Stimulated activated CD4-positive, alpha-beta T cell treated with anti-CD3 and anti-CD28 coated beads, Interleukin-15, amount 100 ng/mL, for 24 hours (primary cell): ENCODE results near the gene SIN3B.

Source experiments
- DNase-seq: peaks from one replicate; pipeline ENCODE4 v3.0.0-alpha.2; 2020

Gene SIN3B

DNA sequence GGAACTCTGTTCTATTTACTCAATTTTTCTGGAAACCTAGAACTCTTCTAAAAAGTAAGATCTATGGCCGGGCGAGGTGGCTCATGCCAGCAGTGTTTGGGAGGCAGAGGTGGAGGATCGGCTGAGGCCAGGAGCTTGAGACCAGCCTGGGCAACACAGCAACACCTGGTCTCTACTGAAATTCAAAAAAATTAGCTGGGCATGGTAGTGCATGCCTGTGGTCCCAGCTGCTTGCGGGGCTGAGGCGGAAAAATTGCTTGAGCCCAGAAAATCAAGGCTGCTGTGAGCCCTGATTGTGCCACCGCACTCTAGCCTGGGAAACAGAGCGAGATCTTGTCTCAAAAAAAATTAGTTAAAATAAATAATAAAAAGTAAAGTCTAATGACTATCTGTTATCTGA lies 88.2 kb downstream of the SIN3B start:
- DNase-seq, result no peak

DNA sequence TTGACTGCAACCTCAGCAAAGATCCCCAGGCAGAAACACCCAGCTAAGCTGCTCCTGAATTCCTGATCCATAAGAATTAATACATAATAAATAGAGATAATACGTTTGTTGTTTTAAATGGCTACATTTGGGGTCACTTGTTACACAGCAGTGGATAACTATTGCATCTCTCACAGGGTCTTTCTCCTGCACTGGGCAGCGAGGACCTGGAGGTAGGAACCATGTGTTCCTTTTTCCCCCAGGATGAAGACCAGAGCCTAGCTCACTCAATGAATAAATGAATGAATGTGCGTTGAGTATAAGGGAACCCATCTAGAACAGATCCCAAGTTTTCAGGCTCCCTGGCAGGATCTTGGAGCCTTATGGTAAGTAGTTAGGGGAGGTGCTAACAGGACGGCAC lies 90.3 kb downstream of the SIN3B start:
- no peak for DNase-seq

DNA sequence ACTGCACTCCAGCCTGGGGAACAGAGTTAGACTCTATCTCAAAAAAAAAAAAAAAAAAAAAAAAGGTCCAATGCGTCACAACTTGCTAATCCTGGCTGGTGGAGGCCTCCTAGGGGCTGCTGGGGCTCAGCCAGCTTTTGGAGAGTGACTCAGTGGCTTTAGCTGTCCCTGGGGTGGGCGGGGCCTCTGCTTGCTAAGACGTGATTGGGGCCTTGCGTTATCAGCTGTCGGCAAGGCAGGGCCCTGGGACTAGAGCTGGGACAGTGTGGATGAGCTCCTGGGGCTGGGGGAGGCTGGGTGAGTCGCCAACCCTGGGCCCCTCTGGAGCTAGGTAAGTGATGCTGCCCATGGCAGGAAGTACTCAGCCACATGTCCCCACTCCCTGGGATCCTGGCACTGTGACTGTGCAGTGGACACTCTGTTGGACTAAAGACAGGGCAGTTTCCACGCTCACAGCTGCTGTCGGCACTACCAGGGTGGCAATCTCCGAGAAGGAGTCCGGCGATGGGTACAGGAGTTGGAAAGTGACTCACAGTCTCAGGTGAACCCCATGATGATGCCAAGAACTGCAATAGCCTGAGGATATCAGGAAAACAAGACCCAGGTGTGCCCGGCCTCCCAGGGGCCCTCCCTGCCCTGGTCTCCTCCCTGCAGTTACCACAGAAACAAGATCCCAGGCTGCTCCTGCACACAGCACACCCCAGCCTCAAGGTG lies 91.8 kb downstream of the SIN3B start:
- DNase-seq, result no peak

- no peak for DNase-seq
Measured at GRCh38 chr19:16921766-16922591, 92.8 kb downstream of the SIN3B start.

DNA sequence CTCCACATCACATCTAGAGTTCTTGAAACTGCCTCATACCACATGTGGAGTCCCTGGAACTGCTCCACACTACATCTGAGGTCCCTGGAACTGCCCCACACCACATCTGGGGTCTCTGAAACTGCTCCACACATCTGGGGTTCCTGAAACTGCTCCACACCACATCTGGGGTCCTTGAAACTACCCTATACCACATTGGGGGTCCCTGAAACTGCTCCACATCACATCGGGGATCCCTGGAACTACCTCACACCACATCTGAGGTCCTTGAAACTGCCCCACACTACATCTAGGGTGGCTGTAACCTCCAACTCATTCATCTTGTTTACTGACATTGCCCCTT lies 93.4 kb downstream of the SIN3B start:
- no peak for DNase-seq

GRCh38 chr19:16922949-16923348 lies 93.8 kb downstream of the SIN3B start:
- no peak for DNase-seq

GRCh38 chr19:16927883-16928282 lies 98.7 kb downstream of the SIN3B start:
- no peak for DNase-seq

GRCh38 chr19:16928351-16928750 lies 99.2 kb downstream of the SIN3B start:
- DNase-seq, result no peak

DNA sequence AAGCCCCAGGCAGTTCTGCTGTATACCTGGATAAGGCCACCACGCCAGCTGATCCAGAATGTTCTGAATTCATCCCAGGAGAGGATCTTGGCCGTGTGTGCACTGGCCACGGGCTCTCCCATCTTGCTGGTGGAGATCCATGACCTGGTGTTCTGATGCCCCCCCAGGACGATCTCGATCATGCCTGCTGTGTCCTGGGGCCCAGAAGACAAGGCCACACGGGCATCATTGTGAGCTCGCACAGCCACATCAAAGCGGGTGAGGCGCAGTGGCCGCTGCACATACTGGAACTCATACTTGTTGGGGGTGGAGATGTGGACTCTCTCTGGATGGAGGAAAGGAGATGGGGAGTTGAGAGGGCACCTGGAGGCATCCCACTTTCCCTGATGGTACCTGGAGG lies 99.7 kb downstream of the SIN3B start:
- no peak for DNase-seq
